ENCODE measurements around the gene ACSL1.

The ACSL1 gene

DNA sequence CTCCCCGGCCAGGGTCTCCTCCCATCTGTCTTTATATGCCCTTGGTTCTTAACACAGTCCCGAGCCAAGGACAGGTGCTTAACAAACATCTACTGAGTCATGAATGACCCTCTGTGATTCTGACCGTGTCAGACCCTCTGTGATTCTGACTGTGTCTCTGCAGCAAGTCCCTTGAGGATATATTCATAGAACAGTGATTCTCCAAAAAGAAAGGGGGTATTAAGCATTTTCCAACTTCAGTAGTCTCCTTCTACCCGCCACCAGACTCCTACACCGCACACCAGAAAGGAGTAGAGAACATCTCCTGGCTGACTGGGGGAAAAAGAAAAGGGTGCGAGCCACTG is 13.6 kb downstream of the ACSL1 start:
- H3K27ac ChIP-seq (replicated peaks) = peak overlapping the region; percentile 40; the same call in 1 of the 2 replicates
- no peak for DNase-seq (ENCODE audit: low read depth in 1 of 2, low spot score in 1 of 2)
- no peak overlapping the region for H3K4me3 ChIP-seq (replicated peaks; ENCODE audit: insufficient read depth, low read length)
- no peaks in the 10 kb centered on the region for H3K27me3 ChIP-seq (ENCODE audit: insufficient read depth, poor library complexity, severe bottlenecking)
- TF ChIP-seq GABPA (IDR thresholded peaks at IDR 0.05; ENCODE audit: low read depth) (no peak), SPI1 (IDR thresholded peaks at IDR 0.05; ENCODE audit: borderline replicate concordance, low read depth) (no peak), POLR2AphosphoS5 (IDR thresholded peaks at IDR 0.05; ENCODE audit: low read depth) (no peak)
- TF ChIP-seq, protein P1, sequence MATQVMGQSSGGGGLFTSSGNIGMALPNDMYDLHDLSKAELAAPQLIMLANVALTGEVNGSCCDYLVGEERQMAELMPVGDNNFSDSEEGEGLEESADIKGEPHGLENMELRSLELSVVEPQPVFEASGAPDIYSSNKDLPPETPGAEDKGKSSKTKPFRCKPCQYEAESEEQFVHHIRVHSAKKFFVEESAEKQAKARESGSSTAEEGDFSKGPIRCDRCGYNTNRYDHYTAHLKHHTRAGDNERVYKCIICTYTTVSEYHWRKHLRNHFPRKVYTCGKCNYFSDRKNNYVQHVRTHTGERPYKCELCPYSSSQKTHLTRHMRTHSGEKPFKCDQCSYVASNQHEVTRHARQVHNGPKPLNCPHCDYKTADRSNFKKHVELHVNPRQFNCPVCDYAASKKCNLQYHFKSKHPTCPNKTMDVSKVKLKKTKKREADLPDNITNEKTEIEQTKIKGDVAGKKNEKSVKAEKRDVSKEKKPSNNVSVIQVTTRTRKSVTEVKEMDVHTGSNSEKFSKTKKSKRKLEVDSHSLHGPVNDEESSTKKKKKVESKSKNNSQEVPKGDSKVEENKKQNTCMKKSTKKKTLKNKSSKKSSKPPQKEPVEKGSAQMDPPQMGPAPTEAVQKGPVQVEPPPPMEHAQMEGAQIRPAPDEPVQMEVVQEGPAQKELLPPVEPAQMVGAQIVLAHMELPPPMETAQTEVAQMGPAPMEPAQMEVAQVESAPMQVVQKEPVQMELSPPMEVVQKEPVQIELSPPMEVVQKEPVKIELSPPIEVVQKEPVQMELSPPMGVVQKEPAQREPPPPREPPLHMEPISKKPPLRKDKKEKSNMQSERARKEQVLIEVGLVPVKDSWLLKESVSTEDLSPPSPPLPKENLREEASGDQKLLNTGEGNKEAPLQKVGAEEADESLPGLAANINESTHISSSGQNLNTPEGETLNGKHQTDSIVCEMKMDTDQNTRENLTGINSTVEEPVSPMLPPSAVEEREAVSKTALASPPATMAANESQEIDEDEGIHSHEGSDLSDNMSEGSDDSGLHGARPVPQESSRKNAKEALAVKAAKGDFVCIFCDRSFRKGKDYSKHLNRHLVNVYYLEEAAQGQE (IDR thresholded peaks at IDR 0.05; ENCODE audit: insufficient replicate concordance, low read depth) = no peak
- TF ChIP-seq, protein P2, sequence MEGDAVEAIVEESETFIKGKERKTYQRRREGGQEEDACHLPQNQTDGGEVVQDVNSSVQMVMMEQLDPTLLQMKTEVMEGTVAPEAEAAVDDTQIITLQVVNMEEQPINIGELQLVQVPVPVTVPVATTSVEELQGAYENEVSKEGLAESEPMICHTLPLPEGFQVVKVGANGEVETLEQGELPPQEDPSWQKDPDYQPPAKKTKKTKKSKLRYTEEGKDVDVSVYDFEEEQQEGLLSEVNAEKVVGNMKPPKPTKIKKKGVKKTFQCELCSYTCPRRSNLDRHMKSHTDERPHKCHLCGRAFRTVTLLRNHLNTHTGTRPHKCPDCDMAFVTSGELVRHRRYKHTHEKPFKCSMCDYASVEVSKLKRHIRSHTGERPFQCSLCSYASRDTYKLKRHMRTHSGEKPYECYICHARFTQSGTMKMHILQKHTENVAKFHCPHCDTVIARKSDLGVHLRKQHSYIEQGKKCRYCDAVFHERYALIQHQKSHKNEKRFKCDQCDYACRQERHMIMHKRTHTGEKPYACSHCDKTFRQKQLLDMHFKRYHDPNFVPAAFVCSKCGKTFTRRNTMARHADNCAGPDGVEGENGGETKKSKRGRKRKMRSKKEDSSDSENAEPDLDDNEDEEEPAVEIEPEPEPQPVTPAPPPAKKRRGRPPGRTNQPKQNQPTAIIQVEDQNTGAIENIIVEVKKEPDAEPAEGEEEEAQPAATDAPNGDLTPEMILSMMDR (IDR thresholded peaks at IDR 0.05; ENCODE audit: insufficient read depth, low read length) = no peak

DNA sequence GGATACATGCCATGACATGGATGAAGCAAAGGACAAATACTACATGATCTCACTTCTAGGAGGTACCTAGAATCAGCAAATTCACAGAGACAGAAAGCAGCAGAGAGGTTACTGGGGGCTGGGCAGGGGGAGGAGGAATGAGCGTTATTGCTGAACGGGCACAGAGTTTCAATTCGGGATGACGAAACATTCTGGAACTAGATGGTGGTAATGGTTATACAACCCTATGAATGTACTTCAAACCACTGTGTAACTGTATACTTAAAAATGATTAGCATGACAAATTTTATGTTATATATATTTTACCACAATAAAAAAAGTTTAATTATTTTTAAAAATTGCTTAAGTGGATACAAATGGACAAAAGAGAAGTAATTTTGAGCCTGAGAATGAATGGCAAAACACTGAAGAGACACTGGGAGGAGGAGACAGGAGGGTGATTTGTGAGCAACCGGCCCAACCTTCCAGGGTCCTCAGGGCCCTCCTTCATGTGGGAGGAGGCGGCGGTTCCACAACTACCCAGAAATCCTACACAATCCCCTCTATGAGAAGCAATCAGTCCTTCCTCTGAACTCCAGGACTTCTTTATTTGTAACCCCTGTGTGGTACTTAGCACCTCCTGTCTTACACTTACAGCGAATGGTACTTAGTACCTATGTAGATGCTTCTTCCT is 14.1 kb downstream of the ACSL1 start:
- Histone ChIP-seq H3K27ac (replicated peaks) (peak overlapping the region; percentile 40; the same call in 1 of the 2 replicates), H3K27me3 (ENCODE audit: insufficient read depth, poor library complexity, severe bottlenecking) (no peaks in the 10 kb centered on the region), H3K4me3 (replicated peaks; ENCODE audit: insufficient read depth, low read length) (no peak overlapping the region)
- TF ChIP-seq SPI1 (IDR thresholded peaks at IDR 0.05; ENCODE audit: borderline replicate concordance, low read depth) (peak; percentile 17; the same call in 1 of the 2 replicates), POLR2AphosphoS5 (IDR thresholded peaks at IDR 0.05; ENCODE audit: low read depth) (peak; percentile 33; the same call in 1 of the 2 replicates), GABPA (IDR thresholded peaks at IDR 0.05; ENCODE audit: low read depth) (no peak; the same call in 1 of the 2 replicates)
- peak; percentile 76 to 92 for DNase-seq (ENCODE audit: low read depth in 1 of 2, low spot score in 1 of 2)

DNA sequence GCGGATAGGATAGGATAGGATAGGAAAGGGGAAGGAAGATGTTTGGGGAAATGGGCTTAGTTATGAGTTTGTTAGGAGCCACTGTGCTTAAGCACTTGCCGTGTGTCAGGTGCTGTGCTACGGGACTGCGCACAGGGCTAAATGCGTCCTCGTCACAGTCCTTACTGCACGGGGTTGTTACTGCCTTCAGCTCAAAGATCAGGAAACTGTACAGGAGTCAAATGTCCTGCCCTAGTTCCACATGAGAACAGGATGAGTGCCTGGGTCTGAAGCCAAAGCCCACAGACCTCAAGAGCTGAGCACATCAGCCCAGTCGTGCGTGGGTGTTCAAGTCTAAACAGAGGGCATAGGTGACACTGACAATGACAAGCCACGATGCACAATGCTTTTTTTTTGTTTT is 15.0 kb downstream of the ACSL1 start:
- TF ChIP-seq, protein P2 (IDR thresholded peaks at IDR 0.05; ENCODE audit: insufficient read depth, low read length) = no peak
- TF ChIP-seq SPI1 (IDR thresholded peaks at IDR 0.05; ENCODE audit: borderline replicate concordance, low read depth) = no peak
- TF ChIP-seq, protein P1 (IDR thresholded peaks at IDR 0.05; ENCODE audit: insufficient replicate concordance, low read depth) = no peak
- TF ChIP-seq POLR2AphosphoS5 (IDR thresholded peaks at IDR 0.05; ENCODE audit: low read depth) = no peak
- TF ChIP-seq GABPA (IDR thresholded peaks at IDR 0.05; ENCODE audit: low read depth) = no peak

DNA sequence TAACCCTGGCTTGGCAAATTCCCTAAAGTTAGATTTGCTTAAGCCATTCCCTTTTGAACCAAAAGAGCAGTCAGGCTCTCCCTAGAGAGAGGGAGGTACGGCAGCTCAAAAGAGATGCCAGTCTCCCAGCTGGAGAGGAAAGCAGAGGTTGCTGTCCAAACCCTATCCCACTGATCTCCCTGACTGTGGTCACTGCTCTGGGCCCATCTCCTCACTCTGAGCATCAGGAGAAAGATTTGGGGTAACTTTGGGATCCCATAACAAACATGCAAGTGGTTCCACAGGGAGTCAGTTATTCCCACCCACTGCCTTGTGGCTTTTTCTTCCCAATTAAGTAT is 17.1 kb downstream of the ACSL1 start:
- Histone ChIP-seq H3K27ac (replicated peaks) (no peak overlapping the region), H3K27me3 (ENCODE audit: insufficient read depth, poor library complexity, severe bottlenecking) (no peaks in the 10 kb centered on the region), H3K4me3 (replicated peaks; ENCODE audit: insufficient read depth, low read length) (no peak overlapping the region)
- TF ChIP-seq SPI1 (IDR thresholded peaks at IDR 0.05; ENCODE audit: borderline replicate concordance, low read depth) = no peak
- TF ChIP-seq, protein P1 (IDR thresholded peaks at IDR 0.05; ENCODE audit: insufficient replicate concordance, low read depth) = peak; percentile 47
- TF ChIP-seq, protein P2 (IDR thresholded peaks at IDR 0.05; ENCODE audit: insufficient read depth, low read length) = no peak
- no peak for DNase-seq (ENCODE audit: low read depth in 1 of 2, low spot score in 1 of 2)

More for the DNA sequence above, 15.0 kb downstream of the ACSL1 start:
- Histone ChIP-seq H3K27ac (replicated peaks) (no peak overlapping the region), H3K27me3 (ENCODE audit: insufficient read depth, poor library complexity, severe bottlenecking) (no peaks in the 10 kb centered on the region), H3K4me3 (replicated peaks; ENCODE audit: insufficient read depth, low read length) (no peak overlapping the region)
- no peak for DNase-seq (ENCODE audit: low read depth in 1 of 2, low spot score in 1 of 2)

All from HL-60 (cell line).